Measurements from ENCODE around the gene TRHDE.

DNA sequence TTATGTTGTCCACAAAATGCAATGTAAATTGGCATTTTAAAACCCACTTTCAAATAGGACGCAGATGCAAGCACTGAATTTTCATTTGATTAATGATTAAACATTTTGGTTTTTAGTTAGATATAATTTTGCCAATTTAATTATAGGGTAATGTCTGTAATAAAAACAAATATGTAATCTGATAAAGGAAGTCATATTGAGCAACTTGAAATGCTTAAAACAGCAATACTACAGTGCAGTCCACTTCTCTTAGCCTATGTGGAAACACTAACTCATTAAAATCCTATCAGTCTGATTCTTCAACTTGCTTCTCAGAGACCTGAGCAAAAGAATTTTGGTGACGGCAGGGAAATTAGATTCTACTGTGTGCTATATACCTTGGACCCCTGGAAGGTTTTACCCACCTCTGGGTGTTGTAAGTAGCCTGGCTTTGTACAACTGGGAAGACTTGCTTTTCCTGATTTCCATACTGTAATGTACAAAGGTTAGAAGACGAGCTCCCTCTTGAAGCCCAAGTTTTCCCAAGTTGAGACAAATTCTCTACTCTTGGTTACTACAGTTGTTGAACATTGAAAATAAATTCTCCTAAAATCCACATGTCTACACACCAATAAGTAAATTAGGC lies 4.1 kb downstream of the TRHDE start:
- TF ChIP-seq, protein P1, sequence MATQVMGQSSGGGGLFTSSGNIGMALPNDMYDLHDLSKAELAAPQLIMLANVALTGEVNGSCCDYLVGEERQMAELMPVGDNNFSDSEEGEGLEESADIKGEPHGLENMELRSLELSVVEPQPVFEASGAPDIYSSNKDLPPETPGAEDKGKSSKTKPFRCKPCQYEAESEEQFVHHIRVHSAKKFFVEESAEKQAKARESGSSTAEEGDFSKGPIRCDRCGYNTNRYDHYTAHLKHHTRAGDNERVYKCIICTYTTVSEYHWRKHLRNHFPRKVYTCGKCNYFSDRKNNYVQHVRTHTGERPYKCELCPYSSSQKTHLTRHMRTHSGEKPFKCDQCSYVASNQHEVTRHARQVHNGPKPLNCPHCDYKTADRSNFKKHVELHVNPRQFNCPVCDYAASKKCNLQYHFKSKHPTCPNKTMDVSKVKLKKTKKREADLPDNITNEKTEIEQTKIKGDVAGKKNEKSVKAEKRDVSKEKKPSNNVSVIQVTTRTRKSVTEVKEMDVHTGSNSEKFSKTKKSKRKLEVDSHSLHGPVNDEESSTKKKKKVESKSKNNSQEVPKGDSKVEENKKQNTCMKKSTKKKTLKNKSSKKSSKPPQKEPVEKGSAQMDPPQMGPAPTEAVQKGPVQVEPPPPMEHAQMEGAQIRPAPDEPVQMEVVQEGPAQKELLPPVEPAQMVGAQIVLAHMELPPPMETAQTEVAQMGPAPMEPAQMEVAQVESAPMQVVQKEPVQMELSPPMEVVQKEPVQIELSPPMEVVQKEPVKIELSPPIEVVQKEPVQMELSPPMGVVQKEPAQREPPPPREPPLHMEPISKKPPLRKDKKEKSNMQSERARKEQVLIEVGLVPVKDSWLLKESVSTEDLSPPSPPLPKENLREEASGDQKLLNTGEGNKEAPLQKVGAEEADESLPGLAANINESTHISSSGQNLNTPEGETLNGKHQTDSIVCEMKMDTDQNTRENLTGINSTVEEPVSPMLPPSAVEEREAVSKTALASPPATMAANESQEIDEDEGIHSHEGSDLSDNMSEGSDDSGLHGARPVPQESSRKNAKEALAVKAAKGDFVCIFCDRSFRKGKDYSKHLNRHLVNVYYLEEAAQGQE (IDR thresholded peaks at IDR 0.05; ENCODE audit: insufficient read depth in 1 of 2, low read depth in 2 of 2, low read length in 1 of 2) = no peak
- TF ChIP-seq POLR2AphosphoS5 (IDR thresholded peaks at IDR 0.05; ENCODE audit: low read depth, low read length) (no peak), CTCF (IDR thresholded peaks at IDR 0.05) (no peak), TCF7L2 (IDR thresholded peaks at IDR 0.05; ENCODE audit: low read depth, low read length) (no peak), SIN3A (IDR thresholded peaks at IDR 0.05; ENCODE audit: borderline replicate concordance, insufficient read depth, low read depth, low read length) (no peak)

Measured in Panc1 (cell line).